Calu3 (cell line): ENCODE results near the gene SPNS2. TPM values are rescaled to one million over a fixed set of nuclear protein-coding genes. Genes with fewer than 3 reads are reported as not detected.

Source experiments
- BruUV-seq: library from RNA; stranded (reverse); fragments of 400-500 nt; replicated peaks from 2 replicates; lab custom pipeline; 2021; lab: Mats Ljungman, UMichigan
- CTCF ChIA-PET: fragments of 300-600 bp; sonication (Branson Sonifier 250); formaldehyde crosslinking; loops from one replicate; lab custom pipeline; 2022; ENCODE audit warnings: antibody characterized with exemption; lab: Charles Lee
- DNase-seq: peaks from one replicate; pipeline ENCODE4 v3.0.0; 2022
- H3K27ac Mint-ChIP-seq: one replicate; pipeline ENCODE4 v1.8.0; 2022; ENCODE audit warnings: mixed read lengths; ENCODE audit not compliant: unreplicated experiment
- H3K27me3 Mint-ChIP-seq: one replicate; pipeline ENCODE4 v1.8.0; 2022; ENCODE audit warnings: mixed read lengths; ENCODE audit not compliant: unreplicated experiment
- H3K36me3 Mint-ChIP-seq: one replicate; pipeline ENCODE4 v1.8.0; 2022; ENCODE audit warnings: mild to moderate bottlenecking, moderate library complexity, mixed read lengths; ENCODE audit not compliant: insufficient read depth, unreplicated experiment
- H3K4me1 Mint-ChIP-seq: one replicate; pipeline ENCODE4 v1.8.0; 2022; ENCODE audit warnings: mild to moderate bottlenecking, low read depth, mixed read lengths; ENCODE audit not compliant: unreplicated experiment
- H3K4me3 Mint-ChIP-seq: one replicate; pipeline ENCODE4 v1.8.0; 2022; ENCODE audit warnings: mild to moderate bottlenecking, low read depth, moderate library complexity, mixed read lengths; ENCODE audit not compliant: unreplicated experiment
- H3K9me3 Mint-ChIP-seq: one replicate; pipeline ENCODE4 v1.8.0; 2022; ENCODE audit warnings: low read depth, mixed read lengths; ENCODE audit not compliant: unreplicated experiment
- intact Hi-C: fragments of 100-400 bp; cut with micrococcal nuclease; formaldehyde crosslinking; loops from one replicate; pipeline ENCODE4 v1.10.0; 2022; ENCODE audit not compliant: unreplicated experiment
- total RNA-seq: library from RNA; stranded (reverse); gene quantifications from 2 replicates; pipeline ENCODE4 v1.2.3, GENCODE V29; 2022
- TF ChIP-seq, protein P1 (sequence below): fragments of 200-600 bp; IDR thresholded peaks from one replicate; pipeline ENCODE4 v1.8.0; 2022; ENCODE audit warnings: antibody characterized with exemption; ENCODE audit not compliant: unreplicated experiment

Gene SPNS2
- total RNA-seq, 1 experiment from 2014 or later = 63.4 TPM

DNA sequence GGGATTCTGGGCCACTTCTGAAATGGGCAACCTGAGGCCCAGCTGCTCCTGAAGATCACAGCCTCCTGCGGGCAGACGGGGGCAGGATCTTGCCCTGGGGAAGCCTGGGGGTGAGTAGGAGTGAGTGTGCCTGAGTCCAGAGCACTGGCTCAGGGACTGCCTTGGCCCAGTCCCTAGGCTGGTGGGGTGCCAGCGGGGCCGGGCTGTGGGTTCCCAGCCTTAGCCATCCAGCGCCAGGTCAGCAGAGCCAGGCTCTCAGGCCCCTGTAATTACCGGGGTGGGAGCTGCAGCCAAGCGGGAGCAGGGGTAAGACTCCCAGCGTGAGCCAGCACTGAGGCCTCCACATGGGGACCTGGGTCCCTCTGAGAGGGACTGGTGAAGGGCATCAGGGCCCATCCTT, 8.2 kb downstream of the SPNS2 start:
- no peak overlapping the region for H3K4me3 Mint-ChIP-seq

DNA sequence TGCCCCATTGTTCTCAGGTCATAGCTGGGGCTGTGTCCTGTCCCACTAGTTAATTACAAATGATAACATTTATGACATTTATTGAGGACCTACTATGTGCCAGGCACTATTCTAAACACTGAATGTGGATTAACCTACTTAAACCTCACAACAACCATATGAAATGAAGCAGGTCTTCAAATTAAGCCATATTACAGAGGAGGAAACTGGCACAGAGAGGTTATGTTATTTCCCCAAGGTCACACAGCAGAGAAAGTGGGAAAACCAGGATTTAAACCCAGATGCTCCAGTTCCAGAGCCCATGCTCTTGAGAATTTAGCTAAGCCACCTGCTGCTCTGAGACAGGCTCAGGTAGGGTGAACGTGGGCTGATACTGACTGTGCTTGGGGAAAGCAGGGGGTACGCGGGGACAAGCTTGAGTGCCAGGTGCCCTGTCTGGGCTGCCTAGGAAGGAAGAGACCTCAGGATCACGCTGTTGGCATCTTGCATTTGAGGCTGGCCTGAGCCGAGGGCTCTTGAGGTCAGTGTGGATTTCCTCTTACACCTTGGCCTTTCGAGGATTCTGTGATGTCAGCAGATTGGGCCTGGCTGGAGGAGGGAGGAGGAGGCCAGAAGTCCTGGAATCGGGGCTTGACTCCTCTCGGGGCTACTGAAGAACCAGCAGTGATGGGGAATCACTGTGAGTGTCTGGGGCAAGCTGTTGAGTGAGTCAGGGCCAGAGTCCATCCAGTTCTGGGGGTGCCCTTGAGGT, 8.9 kb downstream of the SPNS2 start:
- no peak for DNase-seq
- CTCF ChIA-PET = no interaction called here

More for the DNA sequence above, 8.2 kb downstream of the SPNS2 start:
- Mint-ChIP-seq H3K4me1 (peaks cover 50% of the 10 kb centered on the region), H3K27me3 (no peaks in the 10 kb centered on the region), H3K9me3 (no peaks in the 10 kb centered on the region), H3K27ac (no peak overlapping the region), H3K36me3 (peaks cover 31% of the 10 kb centered on the region)
- TF ChIP-seq, protein P1, sequence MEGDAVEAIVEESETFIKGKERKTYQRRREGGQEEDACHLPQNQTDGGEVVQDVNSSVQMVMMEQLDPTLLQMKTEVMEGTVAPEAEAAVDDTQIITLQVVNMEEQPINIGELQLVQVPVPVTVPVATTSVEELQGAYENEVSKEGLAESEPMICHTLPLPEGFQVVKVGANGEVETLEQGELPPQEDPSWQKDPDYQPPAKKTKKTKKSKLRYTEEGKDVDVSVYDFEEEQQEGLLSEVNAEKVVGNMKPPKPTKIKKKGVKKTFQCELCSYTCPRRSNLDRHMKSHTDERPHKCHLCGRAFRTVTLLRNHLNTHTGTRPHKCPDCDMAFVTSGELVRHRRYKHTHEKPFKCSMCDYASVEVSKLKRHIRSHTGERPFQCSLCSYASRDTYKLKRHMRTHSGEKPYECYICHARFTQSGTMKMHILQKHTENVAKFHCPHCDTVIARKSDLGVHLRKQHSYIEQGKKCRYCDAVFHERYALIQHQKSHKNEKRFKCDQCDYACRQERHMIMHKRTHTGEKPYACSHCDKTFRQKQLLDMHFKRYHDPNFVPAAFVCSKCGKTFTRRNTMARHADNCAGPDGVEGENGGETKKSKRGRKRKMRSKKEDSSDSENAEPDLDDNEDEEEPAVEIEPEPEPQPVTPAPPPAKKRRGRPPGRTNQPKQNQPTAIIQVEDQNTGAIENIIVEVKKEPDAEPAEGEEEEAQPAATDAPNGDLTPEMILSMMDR = no peak
- no TSS peak for BruUV-seq
- intact Hi-C loops = no loop called here
- no peak for DNase-seq
- CTCF ChIA-PET = no interaction called here

DNA sequence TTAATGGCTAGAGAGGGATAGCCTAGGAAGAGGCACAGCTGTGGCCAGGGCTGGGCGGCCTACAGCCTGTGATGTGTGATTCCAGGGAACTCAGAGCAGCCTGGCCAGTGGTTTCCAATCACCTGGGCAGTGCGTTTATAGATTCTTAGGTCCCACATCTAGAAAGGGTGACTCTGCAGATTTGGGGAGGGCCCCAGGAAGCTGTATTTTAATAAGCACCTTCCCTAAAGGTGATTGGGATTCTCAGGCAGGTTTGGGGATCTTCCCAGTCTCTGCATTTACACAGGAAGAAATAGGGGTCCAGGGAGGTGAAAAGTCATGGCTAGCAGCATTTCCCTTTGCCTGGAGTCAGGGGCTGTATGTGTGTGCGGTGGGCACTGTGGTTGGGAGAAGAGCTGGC, 9.5 kb downstream of the SPNS2 start:
- TF ChIP-seq, protein P1 = no peak
- peak overlapping the region; percentile 3 for H3K27ac Mint-ChIP-seq
- H3K4me3 Mint-ChIP-seq = no peak overlapping the region
- BruUV-seq = no TSS peak
- H3K36me3 Mint-ChIP-seq = peaks cover 37% of the 10 kb centered on the region
- intact Hi-C loops = no loop called here
- H3K27me3 Mint-ChIP-seq = no peaks in the 10 kb centered on the region
- CTCF ChIA-PET = no interaction called here
- no peaks in the 10 kb centered on the region for H3K9me3 Mint-ChIP-seq
- peaks cover 56% of the 10 kb centered on the region for H3K4me1 Mint-ChIP-seq
- no peak for DNase-seq

More for the DNA sequence above, 8.9 kb downstream of the SPNS2 start:
- intact Hi-C loops = no loop called here
- peaks cover 54% of the 10 kb centered on the region for H3K4me1 Mint-ChIP-seq
- H3K36me3 Mint-ChIP-seq = peaks cover 35% of the 10 kb centered on the region
- no peak overlapping the region for H3K4me3 Mint-ChIP-seq
- no peak overlapping the region for H3K27ac Mint-ChIP-seq
- TF ChIP-seq, protein P1 = no peak
- no peaks in the 10 kb centered on the region for H3K9me3 Mint-ChIP-seq
- no peaks in the 10 kb centered on the region for H3K27me3 Mint-ChIP-seq
- BruUV-seq = no TSS peak

DNA sequence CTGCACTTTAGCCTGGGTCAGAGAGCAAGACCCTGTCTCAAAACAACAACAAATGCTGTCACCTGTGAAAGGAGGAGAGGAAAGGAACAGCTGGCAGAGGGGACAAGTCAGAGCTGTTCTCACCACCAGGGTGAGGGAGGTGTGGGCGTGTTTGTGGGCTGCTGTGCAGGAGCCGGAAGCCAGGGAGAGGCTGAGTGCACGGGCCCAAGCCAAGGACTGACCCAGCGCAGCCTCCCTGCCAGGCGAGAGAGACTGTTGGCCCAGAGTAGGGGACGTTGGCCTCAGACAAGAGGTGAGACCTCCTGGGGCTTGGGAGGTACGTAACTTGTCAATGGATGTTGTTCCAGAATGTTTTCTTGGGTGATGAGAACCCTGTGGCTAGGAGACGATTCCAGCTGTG, 10.7 kb downstream of the SPNS2 start:
- Mint-ChIP-seq H3K4me3 (no peak overlapping the region), H3K4me1 (peaks cover 57% of the 10 kb centered on the region), H3K27me3 (no peaks in the 10 kb centered on the region), H3K36me3 (peaks cover 44% of the 10 kb centered on the region), H3K9me3 (no peaks in the 10 kb centered on the region), H3K27ac (peak overlapping the region; percentile 3)
- TF ChIP-seq, protein P1 = no peak
- no peak for DNase-seq
- no TSS peak for BruUV-seq
- CTCF ChIA-PET = interaction anchor here (0.6 kb wide), 1 partner anchor 28 kb away, joined by 3 read pairs; no protein-coding TSS in a partner anchor
- intact Hi-C loops = no loop called here
